HepG2 (cell line): Measurements from ENCODE around the gene CD48. TPM values are rescaled to one million over a fixed set of nuclear protein-coding genes. Genes with fewer than 3 reads are reported as not detected.

ENCODE experiments used
- ATAC-seq: fragments of 200-7000 bp; cut with Tn5 transposase; 3 replicates; pipeline ENCODE4 v1.9.1; 2020; ENCODE audit warnings: mild to moderate bottlenecking, moderate library complexity
- BruUV-seq: library from RNA; stranded (reverse); fragments of 400-500 nt; replicated peaks from 2 replicates; lab custom pipeline; 2021; lab: Mats Ljungman, UMichigan
- CTCF ChIA-PET: fragments of 300-600 bp; formaldehyde crosslinking; extraction: SDS; loops from one replicate; lab custom pipeline; 2021; ENCODE audit warnings: low total read pairs, inconsistent platforms, low intra/inter-chr PET ratio; lab: Yijun Ruan, JAX
- POLR2A ChIA-PET: fragments of 350-600 bp; sonication (Branson Sonifier 250); formaldehyde crosslinking; loops from one replicate; lab custom pipeline; 2020; ENCODE audit warnings: antibody characterized with exemption, inconsistent platforms; lab: Yijun Ruan, JAX
- DNase-seq: peaks from one replicate; pipeline ENCODE4 v3.0.0-alpha.2; 2015; ENCODE audit warnings: low spot score
- FAIRE-seq: peaks from 3 replicates; lab custom pipeline; 2011; peaks lifted over from hg19 to GRCh38; lab: Jason Lieb, UNC
- H2AFZ ChIP-seq: one replicate; pipeline ENCODE4 v1.6.1; 2011; ENCODE audit warnings: low read length, inconsistent platforms
- H3K27ac ChIP-seq: fragments of 300-600 bp; 3 replicates; pipeline ENCODE4 v1.8.0; 2011; ENCODE audit warnings: mixed run types, mild to moderate bottlenecking, mixed read lengths, low read length, inconsistent platforms; ENCODE audit not compliant: insufficient read depth; ENCODE audit errors: extremely low read length
- H3K27me3 ChIP-seq, 2 experiments: fragments of 200-600 bp in 1 of 2; 2 replicates in 1 of 2; 3 replicates in 1 of 2; pipeline versions ENCODE4 v1.6.0 to v1.8.0; 2011; ENCODE audit warnings: low read length in 2 of 2, mild to moderate bottlenecking in 2 of 2, moderate library complexity in 2 of 2, inconsistent platforms in 1 of 2; ENCODE audit not compliant: insufficient read depth in 2 of 2, control insufficient read depth in 1 of 2
- H3K36me3 ChIP-seq, 2 experiments: fragments of 200-600 bp in 1 of 2; replicated peaks in 1 of 2; 2 replicates in 1 of 2; 3 replicates in 1 of 2; pipeline versions ENCODE4 v1.5.1 to v1.8.0; 2011; ENCODE audit warnings: low read length in 2 of 2, inconsistent platforms in 1 of 2; ENCODE audit not compliant: insufficient read depth in 2 of 2, control insufficient read depth in 1 of 2
- H3K4me1 ChIP-seq: 2 replicates; pipeline ENCODE4 v1.5.1; 2012; ENCODE audit warnings: low read length, inconsistent platforms; ENCODE audit not compliant: insufficient read depth
- H3K4me2 ChIP-seq: 2 replicates; pipeline ENCODE4 v1.6.0; 2011; ENCODE audit warnings: low read depth, low read length, inconsistent platforms
- H3K4me3 ChIP-seq, 3 experiments: fragments of 200-600 bp in 1 of 3; sonication (generic), shearing (Covaris generic) in 1 of 3; replicated peaks in 1 of 3; 2 replicates each; pipeline ENCODE4 v1.5.1; 2011 to 2016; ENCODE audit warnings: low read length in 3 of 3, inconsistent platforms in 2 of 3, low read depth in 2 of 3, mild to moderate bottlenecking in 2 of 3, control low read depth in 1 of 3, mixed read lengths in 1 of 3; ENCODE audit not compliant: insufficient read depth in 1 of 3
- H3K79me2 ChIP-seq: one replicate; pipeline ENCODE4 v1.6.1; 2011; ENCODE audit warnings: low read length, inconsistent platforms; ENCODE audit not compliant: insufficient read depth
- H3K9ac ChIP-seq: 2 replicates; pipeline ENCODE4 v1.6.0; 2011; ENCODE audit warnings: mild to moderate bottlenecking, low read depth, low read length, inconsistent platforms; ENCODE audit not compliant: insufficient read depth
- H3K9me3 ChIP-seq: 2 replicates; pipeline ENCODE4 v1.5.1; 2012; ENCODE audit warnings: mild to moderate bottlenecking, low read length
- H4K20me1 ChIP-seq: 2 replicates; pipeline ENCODE4 v1.6.0; 2011; ENCODE audit warnings: inconsistent platforms, mild to moderate bottlenecking, low read length, moderate library complexity; ENCODE audit not compliant: insufficient read depth
- EHMT2 ChIP-seq: fragments of 200-600 bp; sonication (generic); IDR thresholded peaks from 2 replicates; pipeline ENCODE4 v1.7.0; 2017; ENCODE audit warnings: antibody characterized with exemption, low read depth, low read length, borderline replicate concordance
- GATA4 ChIP-seq: sonication (generic); IDR thresholded peaks from 2 replicates; pipeline ENCODE4 v1.6.1; 2016; ENCODE audit warnings: antibody characterized with exemption, low read depth, borderline replicate concordance
- KMT2B ChIP-seq: IDR thresholded peaks from 2 replicates; pipeline ENCODE4 v1.6.1; 2016; ENCODE audit warnings: missing genetic modification reagents, missing compliant biosample characterization
- PHF20 ChIP-seq: sonication (generic); formaldehyde crosslinking; IDR thresholded peaks from 2 replicates; pipeline ENCODE4 v1.5.0; 2020; ENCODE audit warnings: mild to moderate bottlenecking, missing genetic modification reagents
- RFX5 ChIP-seq: IDR thresholded peaks from 2 replicates; pipeline ENCODE4 v1.6.1; 2011; ENCODE audit warnings: low read depth, low read length, improper control_type of control experiment
- TAF1 ChIP-seq: sonication (generic); formaldehyde crosslinking; IDR thresholded peaks from 2 replicates; pipeline ENCODE4 v1.4.0; 2020; ENCODE audit warnings: missing genetic modification reagents
- ZFP36 ChIP-seq: fragments of 150-350 bp; IDR thresholded peaks from 2 replicates; pipeline ENCODE4 v1.6.1; 2018; ENCODE audit warnings: borderline replicate concordance, low read length, low read depth; ENCODE audit not compliant: partially characterized antibody
- ZNF20 ChIP-seq: sonication (generic); formaldehyde crosslinking; IDR thresholded peaks from 2 replicates; pipeline ENCODE4 v1.4.0; 2020; ENCODE audit warnings: mild to moderate bottlenecking, moderate library complexity, missing genetic modification reagents
- ZNF326 ChIP-seq: sonication (generic); formaldehyde crosslinking; IDR thresholded peaks from 2 replicates; pipeline ENCODE4 v1.4.0; 2020; ENCODE audit warnings: missing genetic modification reagents, borderline replicate concordance
- ZNF547 ChIP-seq: sonication (generic); formaldehyde crosslinking; IDR thresholded peaks from 2 replicates; pipeline ENCODE4 v1.5.1; 2020; ENCODE audit warnings: mild to moderate bottlenecking, missing genetic modification reagents
- ZNF607 ChIP-seq: sonication (generic); formaldehyde crosslinking; IDR thresholded peaks from 2 replicates; pipeline ENCODE4 v1.5.1; 2020; ENCODE audit warnings: missing genetic modification reagents, mild to moderate bottlenecking, borderline replicate concordance
- ZNF772 ChIP-seq: sonication (generic); formaldehyde crosslinking; IDR thresholded peaks from 2 replicates; pipeline ENCODE4 v1.5.0; 2020; ENCODE audit warnings: mild to moderate bottlenecking, missing genetic modification reagents
- ZNF879 ChIP-seq: sonication (generic); formaldehyde crosslinking; IDR thresholded peaks from 2 replicates; pipeline ENCODE4 v1.8.1; 2023; ENCODE audit warnings: missing genetic modification reagents
- WGBS: methylation state at CpG from one replicate; pipeline ENCODE4 v1.1.6; 2017; ENCODE audit warnings: low lambda C conversion rate; 5-methylcytosine and 5-hydroxymethylcytosine counted together
- in situ Hi-C: cut with HindIII; loops from 2 replicates; pipeline ENCODE4 v1.10.0; 2017; ENCODE audit warnings: low pct_unique_long_range_greater_than_20kb; ENCODE audit not compliant: extremely low pct_ligation_motif_present
- intact Hi-C: fragments of 100-400 bp; cut with micrococcal nuclease; formaldehyde crosslinking; loops from one replicate; pipeline ENCODE4 v1.10.0; 2022; ENCODE audit not compliant: unreplicated experiment
- polyA plus RNA-seq, 8 experiments: library from polyadenylated mRNA; depleted of rRNA in 3 of 8; stranded (reverse) in 7 of 8; unstranded in 1 of 8; fragments of >200 nt; fragmentation: Illumina TruSeq in 4 of 8; extraction: Trizol in 4 of 8; gene quantifications; 2 replicates each; pipeline versions ENCODE4 v1.2.1 to v1.2.3, GENCODE V29; 2011 to 2016; ENCODE audit warnings: low read depth in 4 of 8, missing spikeins in 1 of 8, mixed read lengths in 1 of 8; ENCODE audit not compliant: insufficient read depth in 1 of 8
- total RNA-seq, 5 experiments: library from RNA; depleted of rRNA; stranded (reverse); fragments of >200 nt; fragmentation: Illumina TruSeq; extraction: Trizol; gene quantifications; 2 replicates each; pipeline ENCODE4 v1.2.3, GENCODE V29; 2016; ENCODE audit warnings: low read depth in 1 of 5
- TF ChIP-seq, protein P1 (sequence below): sonication (generic); formaldehyde crosslinking; IDR thresholded peaks from 2 replicates; pipeline ENCODE4 v1.5.1; 2020; ENCODE audit warnings: mild to moderate bottlenecking, moderate library complexity, missing genetic modification reagents
- TF ChIP-seq, protein P2 (sequence below): sonication (generic); formaldehyde crosslinking; IDR thresholded peaks from 2 replicates; pipeline ENCODE4 v1.5.0; 2020; ENCODE audit warnings: mild to moderate bottlenecking, missing genetic modification reagents, borderline replicate concordance
- TF ChIP-seq, protein P3 (sequence below): sonication (generic); formaldehyde crosslinking; IDR thresholded peaks from 2 replicates; pipeline ENCODE4 v1.9.0; 2021; ENCODE audit warnings: missing genetic modification reagents, mild to moderate bottlenecking, borderline replicate concordance

The CD48 gene
- total and polyA plus RNA-seq, 2 of the 13 experiments (the other 11 are each of a cell fraction or from before 2014, with no cell fraction given), result not detected

DNA sequence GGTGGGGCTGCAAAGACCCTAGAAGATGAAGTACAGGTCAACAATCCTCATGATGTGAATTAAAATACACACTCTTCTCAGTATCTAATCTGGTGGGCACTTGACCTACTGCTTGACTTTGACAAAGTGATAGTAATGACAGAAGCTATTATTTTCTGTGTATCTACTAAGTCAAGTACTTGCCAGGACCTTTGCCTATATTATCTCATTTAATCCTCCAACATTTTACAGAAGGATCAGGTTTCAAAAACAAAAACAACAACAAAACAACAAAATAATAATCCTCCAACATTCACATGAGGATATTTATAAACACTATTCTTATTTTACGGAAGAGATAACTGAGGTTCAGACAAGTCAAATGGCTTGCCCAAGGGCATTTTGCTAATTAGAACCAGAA, 4.4 kb upstream of the CD48 start:
- no peak overlapping the region for H3K9ac ChIP-seq
- ChIA-PET POLR2A (no interaction called here), CTCF (no interaction called here)
- no peaks in the 10 kb centered on the region for H3K79me2 ChIP-seq
- in situ Hi-C loops (no loop called here), intact Hi-C loops (no loop called here)
- 93% methylated on average over 1 of the region's 1 CpG for WGBS
- FAIRE-seq (no peak), DNase-seq (no peak), ATAC-seq (no peak)
- no peak overlapping the region for H3K4me2 ChIP-seq
- H2AFZ ChIP-seq, result no peak overlapping the region
- no peaks in the 10 kb centered on the region for H4K20me1 ChIP-seq
- H3K27ac ChIP-seq, result no peak overlapping the region
- no peaks in the 10 kb centered on the region for H3K9me3 ChIP-seq
- TF ChIP-seq ZFP36 (no peak), ZNF879 (CRISPR knock-in tag) (no peak), ZNF547 (no peak), EHMT2 (no peak), PHF20 (no peak), KMT2B (no peak), ZNF326 (CRISPR knock-in tag) (no peak), ZNF772 (no peak), ZNF607 (CRISPR knock-in tag) (no peak), ZNF20 (no peak), GATA4 (no peak), TAF1 (CRISPR knock-in tag) (no peak), RFX5 (no peak)
- TF ChIP-seq, protein P1, sequence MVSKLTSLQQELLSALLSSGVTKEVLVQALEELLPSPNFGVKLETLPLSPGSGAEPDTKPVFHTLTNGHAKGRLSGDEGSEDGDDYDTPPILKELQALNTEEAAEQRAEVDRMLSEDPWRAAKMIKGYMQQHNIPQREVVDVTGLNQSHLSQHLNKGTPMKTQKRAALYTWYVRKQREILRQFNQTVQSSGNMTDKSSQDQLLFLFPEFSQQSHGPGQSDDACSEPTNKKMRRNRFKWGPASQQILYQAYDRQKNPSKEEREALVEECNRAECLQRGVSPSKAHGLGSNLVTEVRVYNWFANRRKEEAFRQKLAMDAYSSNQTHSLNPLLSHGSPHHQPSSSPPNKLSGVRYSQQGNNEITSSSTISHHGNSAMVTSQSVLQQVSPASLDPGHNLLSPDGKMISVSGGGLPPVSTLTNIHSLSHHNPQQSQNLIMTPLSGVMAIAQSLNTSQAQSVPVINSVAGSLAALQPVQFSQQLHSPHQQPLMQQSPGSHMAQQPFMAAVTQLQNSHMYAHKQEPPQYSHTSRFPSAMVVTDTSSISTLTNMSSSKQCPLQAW (CRISPR knock-in tag), result no peak
- TF ChIP-seq, protein P2, sequence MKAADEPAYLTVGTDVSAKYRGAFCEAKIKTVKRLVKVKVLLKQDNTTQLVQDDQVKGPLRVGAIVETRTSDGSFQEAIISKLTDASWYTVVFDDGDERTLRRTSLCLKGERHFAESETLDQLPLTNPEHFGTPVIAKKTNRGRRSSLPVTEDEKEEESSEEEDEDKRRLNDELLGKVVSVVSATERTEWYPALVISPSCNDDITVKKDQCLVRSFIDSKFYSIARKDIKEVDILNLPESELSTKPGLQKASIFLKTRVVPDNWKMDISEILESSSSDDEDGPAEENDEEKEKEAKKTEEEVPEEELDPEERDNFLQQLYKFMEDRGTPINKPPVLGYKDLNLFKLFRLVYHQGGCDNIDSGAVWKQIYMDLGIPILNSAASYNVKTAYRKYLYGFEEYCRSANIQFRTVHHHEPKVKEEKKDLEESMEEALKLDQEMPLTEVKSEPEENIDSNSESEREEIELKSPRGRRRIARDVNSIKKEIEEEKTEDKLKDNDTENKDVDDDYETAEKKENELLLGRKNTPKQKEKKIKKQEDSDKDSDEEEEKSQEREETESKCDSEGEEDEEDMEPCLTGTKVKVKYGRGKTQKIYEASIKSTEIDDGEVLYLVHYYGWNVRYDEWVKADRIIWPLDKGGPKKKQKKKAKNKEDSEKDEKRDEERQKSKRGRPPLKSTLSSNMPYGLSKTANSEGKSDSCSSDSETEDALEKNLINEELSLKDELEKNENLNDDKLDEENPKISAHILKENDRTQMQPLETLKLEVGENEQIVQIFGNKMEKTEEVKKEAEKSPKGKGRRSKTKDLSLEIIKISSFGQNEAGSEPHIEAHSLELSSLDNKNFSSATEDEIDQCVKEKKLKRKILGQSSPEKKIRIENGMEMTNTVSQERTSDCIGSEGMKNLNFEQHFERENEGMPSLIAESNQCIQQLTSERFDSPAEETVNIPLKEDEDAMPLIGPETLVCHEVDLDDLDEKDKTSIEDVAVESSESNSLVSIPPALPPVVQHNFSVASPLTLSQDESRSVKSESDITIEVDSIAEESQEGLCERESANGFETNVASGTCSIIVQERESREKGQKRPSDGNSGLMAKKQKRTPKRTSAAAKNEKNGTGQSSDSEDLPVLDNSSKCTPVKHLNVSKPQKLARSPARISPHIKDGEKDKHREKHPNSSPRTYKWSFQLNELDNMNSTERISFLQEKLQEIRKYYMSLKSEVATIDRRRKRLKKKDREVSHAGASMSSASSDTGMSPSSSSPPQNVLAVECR (CRISPR knock-in tag), result no peak
- TF ChIP-seq, protein P3, sequence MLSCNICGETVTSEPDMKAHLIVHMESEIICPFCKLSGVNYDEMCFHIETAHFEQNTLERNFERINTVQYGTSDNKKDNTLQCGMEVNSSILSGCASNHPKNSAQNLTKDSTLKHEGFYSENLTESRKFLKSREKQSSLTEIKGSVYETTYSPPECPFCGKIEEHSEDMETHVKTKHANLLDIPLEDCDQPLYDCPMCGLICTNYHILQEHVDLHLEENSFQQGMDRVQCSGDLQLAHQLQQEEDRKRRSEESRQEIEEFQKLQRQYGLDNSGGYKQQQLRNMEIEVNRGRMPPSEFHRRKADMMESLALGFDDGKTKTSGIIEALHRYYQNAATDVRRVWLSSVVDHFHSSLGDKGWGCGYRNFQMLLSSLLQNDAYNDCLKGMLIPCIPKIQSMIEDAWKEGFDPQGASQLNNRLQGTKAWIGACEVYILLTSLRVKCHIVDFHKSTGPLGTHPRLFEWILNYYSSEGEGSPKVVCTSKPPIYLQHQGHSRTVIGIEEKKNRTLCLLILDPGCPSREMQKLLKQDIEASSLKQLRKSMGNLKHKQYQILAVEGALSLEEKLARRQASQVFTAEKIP (CRISPR knock-in tag), result no peak
- H3K4me1 ChIP-seq, result no peaks in the 10 kb centered on the region
- no peak overlapping the region for H3K4me3 ChIP-seq
- BruUV-seq, result no TSS peak
- no peaks in the 10 kb centered on the region for H3K36me3 ChIP-seq
- peaks cover 0 to 15% of the 10 kb centered on the region in 2 experiments; a peak in 1 of 5 replicates for H3K27me3 ChIP-seq
